Measurements from ENCODE around the gene SFMBT2.

The SFMBT2 gene

GRCh38 chr10:7298495-7298894, 112.3 kb downstream of the SFMBT2 start:
- DNase-seq (ENCODE audit: low read depth): no peak

GRCh38 chr10:7297094-7297493, 113.7 kb downstream of the SFMBT2 start:
- DNase-seq (ENCODE audit: low read depth): no peak

- no peak for DNase-seq (ENCODE audit: low read depth)
Measured at GRCh38 chr10:7296648-7297047, 114.2 kb downstream of the SFMBT2 start.

- no peak for DNase-seq (ENCODE audit: low read depth)
Measured at GRCh38 chr10:7296076-7296475, 114.8 kb downstream of the SFMBT2 start.

- DNase-seq (ENCODE audit: low read depth): no peak
Measured at GRCh38 chr10:7293378-7293920, 117.4 kb downstream of the SFMBT2 start.

GRCh38 chr10:7291487-7292270, 119.2 kb downstream of the SFMBT2 start:
- no peak for DNase-seq (ENCODE audit: low read depth)

GRCh38 chr10:7288060-7288690, 122.7 kb downstream of the SFMBT2 start:
- DNase-seq (ENCODE audit: low read depth): no peak

- no peak for DNase-seq (ENCODE audit: low read depth)
Measured at GRCh38 chr10:7287377-7287776, 123.5 kb downstream of the SFMBT2 start.

GRCh38 chr10:7285522-7286322, 125.1 kb downstream of the SFMBT2 start:
- DNase-seq (ENCODE audit: low read depth): no peak

GRCh38 chr10:7283246-7283645, 127.6 kb downstream of the SFMBT2 start:
- no peak for DNase-seq (ENCODE audit: low read depth)

GRCh38 chr10:7282457-7282856, 128.4 kb downstream of the SFMBT2 start:
- DNase-seq (ENCODE audit: low read depth): no peak

- DNase-seq (ENCODE audit: low read depth): no peak
Measured at GRCh38 chr10:7281429-7281828, 129.4 kb downstream of the SFMBT2 start.

- no peak for DNase-seq (ENCODE audit: low read depth)
Measured at GRCh38 chr10:7279303-7279702, 131.5 kb downstream of the SFMBT2 start.

- no peak for DNase-seq (ENCODE audit: low read depth)
Measured at GRCh38 chr10:7277867-7278266, 133.0 kb downstream of the SFMBT2 start.

- no peak for DNase-seq (ENCODE audit: low read depth)
Measured at GRCh38 chr10:7277432-7277831, 133.4 kb downstream of the SFMBT2 start.

GRCh38 chr10:7275761-7276440, 134.9 kb downstream of the SFMBT2 start:
- no peak for DNase-seq (ENCODE audit: low read depth)

GRCh38 chr10:7274293-7274692, 136.5 kb downstream of the SFMBT2 start:
- DNase-seq (ENCODE audit: low read depth): no peak

GRCh38 chr10:7272008-7272407, 138.8 kb downstream of the SFMBT2 start:
- no peak for DNase-seq (ENCODE audit: low read depth)

- no peak for DNase-seq (ENCODE audit: low read depth)
Measured at GRCh38 chr10:7269988-7270387, 140.8 kb downstream of the SFMBT2 start.

- DNase-seq (ENCODE audit: low read depth): no peak
Measured at GRCh38 chr10:7267142-7267541, 143.7 kb downstream of the SFMBT2 start.

GRCh38 chr10:7265396-7266123, 145.3 kb downstream of the SFMBT2 start:
- no peak for DNase-seq (ENCODE audit: low read depth)

All from stimulated activated CD4-positive, alpha-beta T cell treated with anti-CD3 and anti-CD28 coated beads, Interleukin-2, amount 100 ng/mL, for 4 hours (primary cell).